GM18507 (cell line): ENCODE measurements around the gene C16orf95.
A peak's percentile ranks its signal among the peaks of the same experiment; 100 is the strongest.

Experiments
- DNase-seq: peaks from one replicate; pipeline ENCODE4 v3.0.0; 2011; ENCODE audit warnings: low read depth; ENCODE audit not compliant: insufficient read length; ENCODE audit errors: extremely low spot score
- FAIRE-seq: peaks from 2 replicates; lab custom pipeline; 2011; peaks lifted over from hg19 to GRCh38; lab: Jason Lieb, UNC

The C16orf95 gene

GRCh38 chr16:87334651-87335624 is 17.7 kb upstream of the C16orf95 start:
- DNase-seq (no peak), FAIRE-seq (no peak)

GRCh38 chr16:87333581-87334331 is 16.6 kb upstream of the C16orf95 start:
- no peak for FAIRE-seq
- DNase-seq, result no peak

- no peak for FAIRE-seq
- no peak for DNase-seq
These were observed 15.9 kb upstream of the C16orf95 start for GRCh38 chr16:87333101-87333500.

GRCh38 chr16:87332150-87332549 is 15.0 kb upstream of the C16orf95 start:
- no peak for DNase-seq
- no peak for FAIRE-seq

- no peak for FAIRE-seq
- DNase-seq, result no peak
These were observed 14.1 kb upstream of the C16orf95 start for GRCh38 chr16:87331241-87331801.

- DNase-seq (no peak), FAIRE-seq (no peak)
These were observed 13.5 kb upstream of the C16orf95 start for GRCh38 chr16:87330646-87331045.

- no peak for DNase-seq
- FAIRE-seq, result no peak
These were observed 13.0 kb upstream of the C16orf95 start for GRCh38 chr16:87330257-87330624.

- no peak for DNase-seq
- no peak for FAIRE-seq
These were observed 12.5 kb upstream of the C16orf95 start for GRCh38 chr16:87329436-87330256.

GRCh38 chr16:87328846-87329245 is 11.7 kb upstream of the C16orf95 start:
- FAIRE-seq, result no peak

GRCh38 chr16:87327798-87328495 is 10.8 kb upstream of the C16orf95 start:
- DNase-seq (no peak), FAIRE-seq (no peak)

More at GRCh38 chr16:87328846-87329245, 11.7 kb upstream of the C16orf95 start:
- DNase-seq, result no peak

- no peak for FAIRE-seq
- DNase-seq, result no peak
These were observed 9.0 kb upstream of the C16orf95 start for GRCh38 chr16:87326151-87326571.

- FAIRE-seq (no peak), DNase-seq (no peak)
These were observed 8.2 kb upstream of the C16orf95 start for GRCh38 chr16:87325423-87325858.

- peak; percentile 56 for FAIRE-seq
These were observed 7.5 kb upstream of the C16orf95 start for GRCh38 chr16:87324411-87325275.

GRCh38 chr16:87323727-87324410 is 6.7 kb upstream of the C16orf95 start:
- DNase-seq, result no peak
- FAIRE-seq, result no peak

More at GRCh38 chr16:87324411-87325275, 7.5 kb upstream of the C16orf95 start:
- peak; percentile 45 for DNase-seq

- FAIRE-seq (no peak), DNase-seq (no peak)
These were observed 5.9 kb upstream of the C16orf95 start for GRCh38 chr16:87322833-87323726.

GRCh38 chr16:87322360-87322759 is 5.2 kb upstream of the C16orf95 start:
- FAIRE-seq (no peak), DNase-seq (no peak)
